HEK293 (cell line): Measurements from ENCODE around the gene LYPLA2.

ENCODE experiments used
- BCL11A ChIP-seq: fragments of 450-650 bp; formaldehyde crosslinking; IDR thresholded peaks from 2 replicates; pipeline ENCODE4 v1.5.1; 2016; ENCODE audit warnings: low read depth, missing biosample characterization, missing genetic modification characterization
- BCL11B ChIP-seq: fragments of 450-650 bp; formaldehyde crosslinking; IDR thresholded peaks from 2 replicates; pipeline ENCODE4 v1.5.1; 2016; ENCODE audit warnings: low read depth, missing biosample characterization, missing genetic modification characterization
- KLF1 ChIP-seq: fragments of 450-650 bp; formaldehyde crosslinking; IDR thresholded peaks from 2 replicates; pipeline ENCODE4 v1.5.1; 2016; ENCODE audit warnings: missing biosample characterization, missing genetic modification characterization
- KLF8 ChIP-seq: fragments of 450-650 bp; formaldehyde crosslinking; IDR thresholded peaks from 2 replicates; pipeline ENCODE4 v1.5.1; 2016; ENCODE audit warnings: missing biosample characterization, missing genetic modification characterization
- SCRT1 ChIP-seq: fragments of 450-650 bp; formaldehyde crosslinking; IDR thresholded peaks from 2 replicates; pipeline ENCODE4 v1.5.1; 2016; ENCODE audit warnings: missing biosample characterization, missing genetic modification characterization, borderline replicate concordance
- SP2 ChIP-seq: fragments of 450-650 bp; formaldehyde crosslinking; IDR thresholded peaks from 2 replicates; pipeline ENCODE4 v1.5.1; 2016; ENCODE audit warnings: missing biosample characterization, missing genetic modification characterization
- SP3 ChIP-seq: fragments of 450-650 bp; formaldehyde crosslinking; IDR thresholded peaks from 2 replicates; pipeline ENCODE4 v1.5.1; 2016; ENCODE audit warnings: missing biosample characterization, missing genetic modification characterization
- YY1 ChIP-seq: fragments of 450-650 bp; formaldehyde crosslinking; IDR thresholded peaks from 2 replicates; pipeline ENCODE4 v1.5.1; 2018; ENCODE audit warnings: missing biosample characterization, missing genetic modification characterization
- ZBTB6 ChIP-seq: fragments of 450-650 bp; formaldehyde crosslinking; IDR thresholded peaks from 2 replicates; pipeline ENCODE4 v1.5.1; 2017; ENCODE audit warnings: missing biosample characterization, missing genetic modification characterization
- ZNF121 ChIP-seq: fragments of 450-650 bp; formaldehyde crosslinking; IDR thresholded peaks from 2 replicates; pipeline ENCODE4 v1.5.1; 2016; ENCODE audit warnings: missing biosample characterization, missing genetic modification characterization
- ZNF132 ChIP-seq: fragments of 450-650 bp; formaldehyde crosslinking; IDR thresholded peaks from 2 replicates; pipeline ENCODE4 v1.5.1; 2017; ENCODE audit warnings: missing biosample characterization, missing genetic modification characterization, borderline replicate concordance
- ZNF169 ChIP-seq: fragments of 450-650 bp; formaldehyde crosslinking; IDR thresholded peaks from 2 replicates; pipeline ENCODE4 v1.5.1; 2016; ENCODE audit warnings: missing biosample characterization, missing genetic modification characterization
- ZNF473 ChIP-seq: fragments of 450-650 bp; formaldehyde crosslinking; IDR thresholded peaks from 2 replicates; pipeline ENCODE4 v1.5.1; 2017; ENCODE audit warnings: missing biosample characterization, missing genetic modification characterization
- ZNF513 ChIP-seq: fragments of 450-650 bp; IDR thresholded peaks from 2 replicates; pipeline ENCODE4 v1.5.1; 2018; ENCODE audit warnings: missing biosample characterization, missing genetic modification characterization
- ZNF621 ChIP-seq: fragments of 450-650 bp; formaldehyde crosslinking; IDR thresholded peaks from 2 replicates; pipeline ENCODE4 v1.5.1; 2017; ENCODE audit warnings: missing biosample characterization, missing genetic modification characterization
- ZNF660 ChIP-seq: fragments of 450-650 bp; IDR thresholded peaks from 2 replicates; pipeline ENCODE4 v1.5.1; 2018; ENCODE audit warnings: missing biosample characterization, mild to moderate bottlenecking, missing genetic modification characterization
- ZNF747 ChIP-seq: fragments of 450-650 bp; formaldehyde crosslinking; IDR thresholded peaks from 2 replicates; pipeline ENCODE4 v1.5.1; 2016; ENCODE audit warnings: missing biosample characterization, missing genetic modification characterization
- ZNF768 ChIP-seq: fragments of 450-650 bp; formaldehyde crosslinking; IDR thresholded peaks from 2 replicates; pipeline ENCODE4 v1.5.1; 2018; ENCODE audit warnings: missing biosample characterization, mild to moderate bottlenecking, missing genetic modification characterization
- ZNF791 ChIP-seq: fragments of 450-650 bp; formaldehyde crosslinking; IDR thresholded peaks from 2 replicates; pipeline ENCODE4 v1.5.1; 2016; ENCODE audit warnings: missing biosample characterization, missing genetic modification characterization
- TF ChIP-seq, protein P1 (sequence below): fragments of 450-650 bp; formaldehyde crosslinking; IDR thresholded peaks from 2 replicates; pipeline ENCODE4 v1.5.1; 2016; ENCODE audit warnings: missing biosample characterization, missing genetic modification characterization
- TF ChIP-seq, protein P2 (sequence below): fragments of 450-650 bp; formaldehyde crosslinking; IDR thresholded peaks from 2 replicates; pipeline ENCODE4 v1.5.1; 2016; ENCODE audit warnings: missing biosample characterization, missing genetic modification characterization
- TF ChIP-seq, protein P3 (sequence below): fragments of 450-650 bp; formaldehyde crosslinking; IDR thresholded peaks from 2 replicates; pipeline ENCODE4 v1.5.1; 2016; ENCODE audit warnings: missing biosample characterization, missing genetic modification characterization, borderline replicate concordance

LYPLA2 gene

GRCh38 chr1:23790696-23791515 lies at the start of gene LYPLA2 (continued):
- TF ChIP-seq BCL11B (tag by site-specific recombination) (no peak), ZNF169 (tag by site-specific recombination) (no peak), ZNF791 (tag by site-specific recombination) (no peak), ZNF121 (tag by site-specific recombination) (no peak), ZNF747 (tag by site-specific recombination) (no peak), ZNF132 (tag by site-specific recombination) (no peak), SCRT1 (tag by site-specific recombination) (no peak), KLF8 (tag by site-specific recombination) (peak; percentile 88), ZNF513 (tag by site-specific recombination) (no peak), ZBTB6 (tag by site-specific recombination) (no peak), ZNF621 (no peak), SP2 (tag by site-specific recombination) (peak; percentile 94), ZNF768 (tag by site-specific recombination) (no peak), YY1 (tag by site-specific recombination) (peak; percentile 84), SP3 (tag by site-specific recombination) (peak; percentile 61), ZNF473 (no peak), KLF1 (tag by site-specific recombination) (peak; percentile 91), BCL11A (tag by site-specific recombination) (no peak), ZNF660 (peak; percentile 14; the same call in 1 of the 2 replicates)
- TF ChIP-seq, protein P1, sequence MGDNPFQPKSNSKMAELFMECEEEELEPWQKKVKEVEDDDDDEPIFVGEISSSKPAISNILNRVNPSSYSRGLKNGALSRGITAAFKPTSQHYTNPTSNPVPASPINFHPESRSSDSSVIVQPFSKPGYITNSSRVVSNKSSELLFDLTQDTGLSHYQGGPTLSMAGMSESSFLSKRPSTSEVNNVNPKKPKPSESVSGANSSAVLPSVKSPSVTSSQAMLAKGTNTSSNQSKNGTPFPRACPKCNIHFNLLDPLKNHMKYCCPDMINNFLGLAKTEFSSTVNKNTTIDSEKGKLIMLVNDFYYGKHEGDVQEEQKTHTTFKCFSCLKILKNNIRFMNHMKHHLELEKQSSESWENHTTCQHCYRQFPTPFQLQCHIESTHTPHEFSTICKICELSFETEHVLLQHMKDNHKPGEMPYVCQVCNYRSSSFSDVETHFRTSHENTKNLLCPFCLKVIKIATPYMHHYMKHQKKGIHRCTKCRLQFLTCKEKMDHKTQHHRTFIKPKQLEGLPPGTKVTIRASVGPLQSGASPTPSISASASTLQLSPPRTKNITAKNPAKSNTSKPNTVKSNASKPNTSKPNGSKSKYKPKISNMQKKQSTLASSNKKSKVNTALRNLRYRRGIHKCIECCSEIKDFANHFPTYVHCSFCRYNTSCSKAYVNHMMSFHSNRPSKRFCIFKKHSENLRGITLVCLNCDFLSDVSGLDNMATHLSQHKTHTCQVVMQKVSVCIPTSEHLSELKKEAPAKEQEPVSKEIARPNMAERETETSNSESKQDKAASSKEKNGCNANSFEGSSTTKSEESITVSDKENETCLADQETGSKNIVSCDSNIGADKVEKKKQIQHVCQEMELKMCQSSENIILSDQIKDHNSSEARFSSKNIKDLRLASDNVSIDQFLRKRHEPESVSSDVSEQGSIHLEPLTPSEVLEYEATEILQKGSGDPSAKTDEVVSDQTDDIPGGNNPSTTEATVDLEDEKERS (tag by site-specific recombination), result no peak
- TF ChIP-seq, protein P2, sequence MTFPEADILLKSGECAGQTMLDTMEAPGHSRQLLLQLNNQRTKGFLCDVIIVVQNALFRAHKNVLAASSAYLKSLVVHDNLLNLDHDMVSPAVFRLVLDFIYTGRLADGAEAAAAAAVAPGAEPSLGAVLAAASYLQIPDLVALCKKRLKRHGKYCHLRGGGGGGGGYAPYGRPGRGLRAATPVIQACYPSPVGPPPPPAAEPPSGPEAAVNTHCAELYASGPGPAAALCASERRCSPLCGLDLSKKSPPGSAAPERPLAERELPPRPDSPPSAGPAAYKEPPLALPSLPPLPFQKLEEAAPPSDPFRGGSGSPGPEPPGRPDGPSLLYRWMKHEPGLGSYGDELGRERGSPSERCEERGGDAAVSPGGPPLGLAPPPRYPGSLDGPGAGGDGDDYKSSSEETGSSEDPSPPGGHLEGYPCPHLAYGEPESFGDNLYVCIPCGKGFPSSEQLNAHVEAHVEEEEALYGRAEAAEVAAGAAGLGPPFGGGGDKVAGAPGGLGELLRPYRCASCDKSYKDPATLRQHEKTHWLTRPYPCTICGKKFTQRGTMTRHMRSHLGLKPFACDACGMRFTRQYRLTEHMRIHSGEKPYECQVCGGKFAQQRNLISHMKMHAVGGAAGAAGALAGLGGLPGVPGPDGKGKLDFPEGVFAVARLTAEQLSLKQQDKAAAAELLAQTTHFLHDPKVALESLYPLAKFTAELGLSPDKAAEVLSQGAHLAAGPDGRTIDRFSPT (tag by site-specific recombination), result no peak
- TF ChIP-seq, protein P3, sequence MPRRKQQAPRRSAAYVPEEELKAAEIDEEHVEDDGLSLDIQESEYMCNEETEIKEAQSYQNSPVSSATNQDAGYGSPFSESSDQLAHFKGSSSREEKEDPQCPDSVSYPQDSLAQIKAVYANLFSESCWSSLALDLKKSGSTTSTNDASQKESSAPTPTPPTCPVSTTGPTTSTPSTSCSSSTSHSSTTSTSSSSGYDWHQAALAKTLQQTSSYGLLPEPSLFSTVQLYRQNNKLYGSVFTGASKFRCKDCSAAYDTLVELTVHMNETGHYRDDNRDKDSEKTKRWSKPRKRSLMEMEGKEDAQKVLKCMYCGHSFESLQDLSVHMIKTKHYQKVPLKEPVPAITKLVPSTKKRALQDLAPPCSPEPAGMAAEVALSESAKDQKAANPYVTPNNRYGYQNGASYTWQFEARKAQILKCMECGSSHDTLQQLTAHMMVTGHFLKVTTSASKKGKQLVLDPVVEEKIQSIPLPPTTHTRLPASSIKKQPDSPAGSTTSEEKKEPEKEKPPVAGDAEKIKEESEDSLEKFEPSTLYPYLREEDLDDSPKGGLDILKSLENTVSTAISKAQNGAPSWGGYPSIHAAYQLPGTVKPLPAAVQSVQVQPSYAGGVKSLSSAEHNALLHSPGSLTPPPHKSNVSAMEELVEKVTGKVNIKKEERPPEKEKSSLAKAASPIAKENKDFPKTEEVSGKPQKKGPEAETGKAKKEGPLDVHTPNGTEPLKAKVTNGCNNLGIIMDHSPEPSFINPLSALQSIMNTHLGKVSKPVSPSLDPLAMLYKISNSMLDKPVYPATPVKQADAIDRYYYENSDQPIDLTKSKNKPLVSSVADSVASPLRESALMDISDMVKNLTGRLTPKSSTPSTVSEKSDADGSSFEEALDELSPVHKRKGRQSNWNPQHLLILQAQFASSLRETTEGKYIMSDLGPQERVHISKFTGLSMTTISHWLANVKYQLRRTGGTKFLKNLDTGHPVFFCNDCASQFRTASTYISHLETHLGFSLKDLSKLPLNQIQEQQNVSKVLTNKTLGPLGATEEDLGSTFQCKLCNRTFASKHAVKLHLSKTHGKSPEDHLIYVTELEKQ (tag by site-specific recombination), result no peak
